HUES48 (cell line): ENCODE data around the gene ADGRG3.

ENCODE experiments used
- H3K27ac ChIP-seq: one replicate; pipeline ENCODE4 v1.7.0; 2013; ENCODE audit warnings: low read depth, low read length, inconsistent platforms
- H3K27me3 ChIP-seq: 2 replicates; pipeline ENCODE4 v1.6.1; 2013; ENCODE audit warnings: mild to moderate bottlenecking, low read length; ENCODE audit not compliant: control insufficient read depth, insufficient read depth
- H3K36me3 ChIP-seq: 2 replicates; pipeline ENCODE4 v1.6.1; 2013; ENCODE audit warnings: low read length; ENCODE audit not compliant: control insufficient read depth, insufficient read depth
- H3K4me1 ChIP-seq: 2 replicates; pipeline ENCODE4 v1.6.1; 2013; ENCODE audit warnings: mild to moderate bottlenecking, low read length; ENCODE audit not compliant: control insufficient read depth, insufficient read depth
- H3K4me3 ChIP-seq: 2 replicates; pipeline ENCODE4 v1.5.1; 2013; ENCODE audit warnings: mild to moderate bottlenecking, low read depth, low read length
- H3K9ac ChIP-seq: 2 replicates; pipeline ENCODE4 v1.6.1; 2013; ENCODE audit warnings: mild to moderate bottlenecking, low read depth, low read length, moderate library complexity
- H3K9me3 ChIP-seq: 2 replicates; pipeline ENCODE4 v1.6.1; 2013; ENCODE audit warnings: low read length; ENCODE audit not compliant: control insufficient read depth, insufficient read depth

The ADGRG3 gene

DNA sequence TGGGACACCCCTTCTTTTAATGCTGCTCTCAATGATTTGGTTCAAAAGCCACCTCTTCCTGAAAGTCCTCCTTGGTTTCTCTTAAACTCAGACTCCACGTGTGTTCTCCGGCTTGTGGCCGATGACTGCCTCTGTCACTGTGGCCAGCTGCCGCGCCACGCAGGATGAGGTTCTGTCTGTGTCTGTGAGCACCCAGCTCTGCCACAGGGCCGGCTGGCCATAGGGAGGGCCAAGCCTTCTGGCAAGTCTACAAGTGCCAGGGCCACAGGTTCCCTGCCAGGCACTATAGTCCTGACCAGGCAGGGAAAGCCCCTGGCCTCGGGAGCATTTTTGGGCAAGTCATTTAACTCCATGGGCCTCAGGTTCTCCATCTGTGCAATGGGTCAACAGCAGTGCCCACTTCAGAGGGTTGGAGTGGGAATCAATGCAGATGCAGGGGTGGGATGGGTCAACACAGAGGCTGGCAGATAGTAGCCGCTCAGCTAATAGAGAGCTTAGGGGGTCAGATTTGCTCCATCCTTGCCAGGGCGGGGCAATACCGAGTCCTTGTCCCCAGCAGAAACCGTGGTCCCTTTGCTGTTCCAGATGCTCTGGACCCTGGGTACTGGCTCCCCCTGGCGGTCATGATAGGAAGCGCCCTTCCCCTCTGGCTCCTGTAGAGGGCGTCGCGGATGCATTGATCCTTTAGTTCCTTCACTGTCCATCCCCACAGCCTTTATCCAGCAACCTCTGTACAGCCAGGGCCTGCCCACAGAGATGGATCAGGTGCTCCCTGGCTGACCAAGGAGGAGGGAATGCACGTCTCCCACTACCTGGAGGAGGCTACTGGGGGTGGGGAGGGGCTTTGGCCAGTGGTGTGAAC is 19.3 kb upstream of the ADGRG3 start:
- no peaks in the 10 kb centered on the region for H3K4me1 ChIP-seq
- H3K36me3 ChIP-seq, result no peaks in the 10 kb centered on the region
- no peak overlapping the region for H3K4me3 ChIP-seq
- H3K9ac ChIP-seq, result no peak overlapping the region
- no peaks in the 10 kb centered on the region for H3K9me3 ChIP-seq
- H3K27ac ChIP-seq, result no peak overlapping the region
- H3K27me3 ChIP-seq, result no peaks in the 10 kb centered on the region

DNA sequence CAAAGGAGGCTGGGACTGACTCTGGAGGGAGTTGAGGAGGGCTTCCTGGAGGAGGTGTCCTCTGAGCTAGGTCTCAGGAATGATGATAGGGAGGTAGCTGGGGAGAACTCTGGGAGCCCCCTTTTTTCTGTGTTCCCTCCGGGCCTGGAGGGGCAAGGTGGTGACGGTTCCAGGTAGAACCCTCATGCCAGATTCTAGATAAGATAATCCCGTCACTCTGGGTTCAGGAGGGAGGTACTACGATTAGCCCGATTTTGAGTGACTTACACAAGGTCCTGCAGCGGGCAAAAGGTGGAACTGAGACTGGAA is 18.7 kb upstream of the ADGRG3 start:
- no peaks in the 10 kb centered on the region for H3K36me3 ChIP-seq
- no peak overlapping the region for H3K27ac ChIP-seq

DNA sequence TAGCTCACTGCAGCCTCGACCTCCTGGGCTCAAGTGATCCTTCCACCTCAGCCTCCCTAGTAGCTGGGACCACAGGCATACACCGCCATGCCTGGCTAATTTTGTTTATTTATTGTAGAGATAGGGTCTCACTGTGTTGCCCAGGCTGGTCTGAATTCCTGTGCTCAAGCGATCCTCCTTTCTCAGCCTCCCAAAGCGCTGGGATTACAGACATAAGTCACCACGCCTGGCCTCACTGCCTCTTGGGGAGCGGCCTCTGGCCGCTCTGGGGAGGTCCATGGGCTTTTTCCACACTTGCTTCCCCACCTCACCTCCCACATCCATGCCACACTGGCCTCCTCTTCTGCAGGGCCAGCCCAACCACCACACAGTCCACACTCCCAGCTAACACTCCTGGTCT is 18.3 kb upstream of the ADGRG3 start:
- H3K9me3 ChIP-seq, result no peaks in the 10 kb centered on the region
- H3K27me3 ChIP-seq, result no peaks in the 10 kb centered on the region
- H3K9ac ChIP-seq, result no peak overlapping the region
- no peaks in the 10 kb centered on the region for H3K36me3 ChIP-seq
- no peak overlapping the region for H3K4me3 ChIP-seq
- no peaks in the 10 kb centered on the region for H3K4me1 ChIP-seq
- no peak overlapping the region for H3K27ac ChIP-seq

More for the DNA sequence above, 18.7 kb upstream of the ADGRG3 start:
- no peak overlapping the region for H3K4me3 ChIP-seq
- no peaks in the 10 kb centered on the region for H3K4me1 ChIP-seq
- H3K9ac ChIP-seq, result no peak overlapping the region
- no peaks in the 10 kb centered on the region for H3K9me3 ChIP-seq
- no peaks in the 10 kb centered on the region for H3K27me3 ChIP-seq

DNA sequence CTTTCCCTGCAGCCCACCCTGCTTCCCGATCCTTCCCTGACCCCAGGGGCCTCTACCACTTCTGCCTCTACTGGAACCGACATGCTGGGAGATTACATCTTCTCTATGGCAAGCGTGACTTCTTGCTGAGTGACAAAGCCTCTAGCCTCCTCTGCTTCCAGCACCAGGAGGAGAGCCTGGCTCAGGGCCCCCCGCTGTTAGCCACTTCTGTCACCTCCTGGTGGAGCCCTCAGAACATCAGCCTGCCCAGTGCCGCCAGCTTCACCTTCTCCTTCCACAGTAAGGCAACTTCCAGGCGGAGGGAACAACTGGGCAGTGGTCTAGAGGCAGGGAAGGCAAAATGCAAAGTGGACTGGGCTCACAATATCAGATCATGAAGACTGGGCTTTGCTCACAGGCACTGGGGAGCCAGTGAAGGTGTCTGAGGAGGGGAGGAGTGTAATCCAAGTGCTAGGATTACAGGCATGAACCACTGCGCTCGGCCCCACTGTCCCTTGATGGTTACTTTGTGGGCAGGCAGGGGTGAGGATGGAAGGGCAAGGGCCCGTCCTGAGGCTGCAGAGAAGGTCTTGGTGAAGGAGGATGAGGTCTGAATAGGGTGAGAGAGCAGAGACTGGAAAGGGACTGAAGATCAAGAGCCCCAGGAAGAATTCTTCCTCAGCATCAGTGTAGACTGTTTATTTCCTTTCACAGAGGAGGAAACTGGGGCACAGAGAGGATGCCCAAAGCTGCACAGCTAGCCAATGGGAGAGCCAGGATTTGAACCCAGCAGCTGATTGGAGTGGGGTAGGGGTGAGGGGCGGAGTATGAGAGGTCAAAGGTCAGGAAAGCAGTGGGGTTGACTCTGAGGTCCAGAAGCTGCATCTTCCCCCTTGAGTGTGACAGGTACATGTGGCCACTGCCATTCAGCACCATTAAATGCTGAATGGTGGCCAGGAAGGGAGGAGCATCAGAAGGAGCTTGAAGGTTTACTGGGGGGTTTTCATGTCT is 16.5 kb upstream of the ADGRG3 start:
- no peaks in the 10 kb centered on the region for H3K9me3 ChIP-seq
- no peak overlapping the region for H3K9ac ChIP-seq
- no peak overlapping the region for H3K27ac ChIP-seq
- no peaks in the 10 kb centered on the region for H3K4me1 ChIP-seq
- H3K4me3 ChIP-seq, result no peak overlapping the region
- H3K36me3 ChIP-seq, result no peaks in the 10 kb centered on the region
- no peaks in the 10 kb centered on the region for H3K27me3 ChIP-seq

DNA sequence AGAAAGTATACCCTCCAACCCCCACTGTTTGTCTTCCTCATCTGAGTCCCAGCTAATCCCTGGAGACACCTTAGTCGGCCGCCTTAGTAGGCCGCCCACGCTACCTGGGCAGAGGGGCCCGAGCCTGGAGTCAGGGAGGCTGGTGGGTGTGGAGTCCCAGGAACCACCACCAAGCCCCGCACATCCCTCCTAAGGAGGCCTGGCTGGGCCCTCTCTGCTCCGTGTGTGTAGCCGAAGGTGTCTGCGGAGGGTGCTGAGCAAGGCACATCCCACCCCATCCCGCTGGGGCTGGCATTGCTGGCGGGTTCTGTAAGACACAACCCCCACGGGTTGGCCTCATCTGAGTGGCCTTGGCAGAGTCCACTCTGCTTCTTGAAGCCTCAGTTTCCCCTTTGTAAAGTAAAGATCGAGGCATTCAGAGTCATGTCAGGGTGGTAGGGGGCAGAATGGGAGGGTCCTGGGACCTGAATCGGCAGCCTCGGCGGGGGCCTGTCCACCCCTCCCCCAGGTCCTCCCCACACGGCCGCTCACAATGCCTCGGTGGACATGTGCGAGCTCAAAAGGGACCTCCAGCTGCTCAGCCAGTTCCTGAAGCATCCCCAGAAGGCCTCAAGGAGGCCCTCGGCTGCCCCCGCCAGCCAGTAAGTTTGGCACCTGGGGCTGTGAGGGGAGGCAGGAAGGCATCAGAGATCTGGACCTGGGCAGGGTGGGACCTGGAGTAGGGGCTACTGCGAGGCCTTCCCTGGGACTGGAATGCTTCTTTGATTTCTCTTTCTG is 15.2 kb upstream of the ADGRG3 start:
- H3K36me3 ChIP-seq, result no peaks in the 10 kb centered on the region
- no peaks in the 10 kb centered on the region for H3K27me3 ChIP-seq
- no peak overlapping the region for H3K27ac ChIP-seq
- no peak overlapping the region for H3K9ac ChIP-seq
- H3K4me3 ChIP-seq, result no peak overlapping the region
- no peaks in the 10 kb centered on the region for H3K9me3 ChIP-seq
- H3K4me1 ChIP-seq, result no peaks in the 10 kb centered on the region

DNA sequence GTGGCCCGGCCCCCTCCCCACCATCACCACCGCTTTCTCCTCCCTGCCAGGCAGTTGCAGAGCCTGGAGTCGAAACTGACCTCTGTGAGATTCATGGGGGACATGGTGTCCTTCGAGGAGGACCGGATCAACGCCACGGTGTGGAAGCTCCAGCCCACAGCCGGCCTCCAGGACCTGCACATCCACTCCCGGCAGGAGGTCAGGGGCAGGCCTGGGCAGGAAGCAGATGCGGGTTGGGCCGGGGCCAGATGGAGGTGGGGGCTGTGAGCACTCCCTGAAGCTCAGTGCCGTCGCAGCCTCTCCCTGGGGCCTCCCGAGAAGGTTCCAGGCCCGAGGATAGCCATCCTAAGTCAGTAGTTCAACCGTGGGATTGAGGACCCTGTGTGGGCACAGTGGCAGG is 14.2 kb upstream of the ADGRG3 start:
- no peaks in the 10 kb centered on the region for H3K9me3 ChIP-seq
- H3K4me3 ChIP-seq, result no peak overlapping the region
- H3K27me3 ChIP-seq, result no peaks in the 10 kb centered on the region
- no peaks in the 10 kb centered on the region for H3K36me3 ChIP-seq
- H3K9ac ChIP-seq, result no peak overlapping the region
- no peak overlapping the region for H3K27ac ChIP-seq
- H3K4me1 ChIP-seq, result no peaks in the 10 kb centered on the region

DNA sequence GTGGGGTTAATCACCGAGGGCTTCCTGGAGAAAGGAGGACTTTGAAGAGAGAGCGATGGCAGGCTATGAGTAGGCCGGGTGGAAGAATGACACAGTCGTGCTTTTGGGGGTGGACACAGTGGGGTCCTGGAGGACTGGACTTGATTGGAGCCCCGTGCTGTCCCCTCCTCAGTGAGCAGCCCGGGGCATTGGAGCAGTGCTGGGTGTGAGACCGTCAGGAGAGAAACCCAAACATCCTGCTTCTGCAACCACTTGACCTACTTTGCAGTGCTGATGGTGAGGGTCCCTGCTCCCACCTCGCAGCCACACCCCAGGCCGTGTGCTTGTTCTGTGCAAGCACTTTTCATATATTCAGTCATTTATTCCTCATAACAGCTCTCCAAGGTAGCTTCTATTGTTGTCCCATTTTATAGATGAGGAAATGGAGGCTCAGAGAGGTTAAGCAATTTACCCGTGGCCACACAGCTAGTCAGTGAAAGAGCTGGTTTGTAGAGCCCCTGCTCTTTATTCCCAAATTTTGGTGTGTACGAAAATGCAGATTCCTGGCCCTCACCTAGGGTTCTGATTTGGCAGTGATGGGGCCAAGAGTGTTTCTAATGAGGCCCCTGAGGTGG is 11.7 kb upstream of the ADGRG3 start:
- Histone ChIP-seq H3K27ac (no peak overlapping the region), H3K9ac (no peak overlapping the region), H3K4me3 (no peak overlapping the region), H3K9me3 (no peaks in the 10 kb centered on the region), H3K36me3 (no peaks in the 10 kb centered on the region), H3K4me1 (no peaks in the 10 kb centered on the region), H3K27me3 (no peaks in the 10 kb centered on the region)

DNA sequence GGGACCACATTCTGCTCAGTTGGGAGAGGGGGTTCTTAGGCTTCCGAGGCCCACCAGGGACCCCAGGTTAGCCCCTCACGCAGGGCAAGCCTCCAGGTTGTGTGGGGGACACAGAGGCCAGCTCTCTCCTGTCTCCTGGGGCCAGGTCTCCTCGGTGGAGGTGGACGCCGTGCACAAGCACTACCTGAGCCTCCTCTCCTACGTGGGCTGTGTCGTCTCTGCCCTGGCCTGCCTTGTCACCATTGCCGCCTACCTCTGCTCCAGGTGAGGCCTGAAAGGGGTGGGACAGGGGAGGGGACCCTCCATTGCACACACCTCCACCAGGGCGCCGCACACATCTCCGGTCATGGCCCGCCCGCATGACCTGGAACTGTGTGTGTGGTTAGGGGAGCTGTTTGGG is 10.9 kb upstream of the ADGRG3 start:
- no peaks in the 10 kb centered on the region for H3K36me3 ChIP-seq

DNA sequence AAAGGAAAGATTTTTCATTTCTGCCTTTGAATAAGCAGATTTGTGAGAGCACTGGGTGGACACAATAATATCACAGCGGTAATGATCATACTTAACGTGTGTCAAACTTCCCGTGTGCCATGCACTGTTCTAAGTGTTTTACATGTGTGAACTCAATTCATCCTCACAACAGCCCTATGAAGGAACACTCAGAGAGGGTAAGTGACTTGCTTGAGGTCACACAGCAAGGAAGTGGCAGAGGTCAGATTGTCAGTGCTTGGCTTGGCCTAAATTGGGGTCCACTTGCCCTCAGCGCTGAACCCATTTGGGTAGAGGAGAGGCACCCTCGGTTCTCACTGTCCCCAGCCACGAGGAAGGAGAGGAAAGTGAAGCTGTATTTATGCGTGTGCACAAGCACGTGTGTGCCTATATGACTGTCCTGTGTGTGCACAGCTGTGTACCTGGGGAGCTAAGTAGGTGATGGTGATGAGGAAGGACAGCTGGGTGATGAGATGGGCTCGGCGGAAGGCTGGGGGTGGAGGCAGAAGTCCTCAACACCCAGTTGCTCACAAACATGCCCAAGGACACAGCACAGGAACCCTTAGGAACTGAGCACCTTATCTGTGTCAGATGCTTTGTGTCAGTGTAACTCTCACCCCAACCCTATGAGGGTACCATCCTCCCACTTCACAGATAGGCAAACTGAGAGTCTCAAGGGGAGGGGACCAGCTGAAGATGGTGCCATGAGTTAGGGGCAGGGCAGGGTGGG is 9.8 kb upstream of the ADGRG3 start:
- Histone ChIP-seq H3K36me3 (no peaks in the 10 kb centered on the region), H3K27me3 (no peaks in the 10 kb centered on the region), H3K27ac (no peak overlapping the region), H3K9me3 (no peaks in the 10 kb centered on the region), H3K9ac (no peak overlapping the region), H3K4me1 (no peaks in the 10 kb centered on the region), H3K4me3 (no peak overlapping the region)

More for the DNA sequence above, 10.9 kb upstream of the ADGRG3 start:
- Histone ChIP-seq H3K9me3 (no peaks in the 10 kb centered on the region), H3K27me3 (no peaks in the 10 kb centered on the region), H3K4me1 (no peaks in the 10 kb centered on the region), H3K9ac (no peak overlapping the region), H3K4me3 (no peak overlapping the region), H3K27ac (no peak overlapping the region)
